HG03159 (cell line): ENCODE results near the gene PAMR1.
"Not testable (repeated sequence)": the region's sequence is repeated elsewhere in the genome, so short reads cannot be mapped to it uniquely, and the experiment has no call there.

ENCODE experiments used
- ATAC-seq: cut with Tn5 transposase; IDR thresholded peaks from one replicate; pipeline ENCODE4 v1.9.1; 2021; ENCODE audit warnings: mild to moderate bottlenecking, moderate library complexity; ENCODE audit not compliant: unreplicated experiment

PAMR1 gene

GRCh38 chr11:35545391-35546003, 20.1 kb upstream of the PAMR1 start:
- no peak for ATAC-seq

- ATAC-seq: no peak
Observed at GRCh38 chr11:35543481-35543880, 18.1 kb upstream of the PAMR1 start.

- ATAC-seq: no peak
Observed at GRCh38 chr11:35541621-35542375, 16.4 kb upstream of the PAMR1 start.

GRCh38 chr11:35540526-35540925, 15.1 kb upstream of the PAMR1 start:
- ATAC-seq: no peak

GRCh38 chr11:35539781-35540281, 14.4 kb upstream of the PAMR1 start:
- no peak for ATAC-seq

- ATAC-seq: no peak
Observed at GRCh38 chr11:35539256-35539655, 13.8 kb upstream of the PAMR1 start.

GRCh38 chr11:35536470-35536869, 11.1 kb upstream of the PAMR1 start:
- ATAC-seq: no peak

- no peak for ATAC-seq
Observed at GRCh38 chr11:35531246-35531645, 5.8 kb upstream of the PAMR1 start.

- ATAC-seq: no peak
Observed at GRCh38 chr11:35529971-35530495, 4.6 kb upstream of the PAMR1 start.

- no peak for ATAC-seq
Observed at GRCh38 chr11:35526370-35526792, 965 bp upstream of the PAMR1 start.

GRCh38 chr11:35524780-35525179, 636 bp downstream of the PAMR1 start:
- ATAC-seq: no peak

- no peak for ATAC-seq
Observed at GRCh38 chr11:35523861-35524260, 1.6 kb downstream of the PAMR1 start.

- ATAC-seq: no peak
Observed at GRCh38 chr11:35523331-35523768, 2.1 kb downstream of the PAMR1 start.

GRCh38 chr11:35522091-35522490, 3.3 kb downstream of the PAMR1 start:
- ATAC-seq: not testable (repeated sequence)

GRCh38 chr11:35520376-35520775, 5.0 kb downstream of the PAMR1 start:
- ATAC-seq: no peak

GRCh38 chr11:35518766-35519165, 6.7 kb downstream of the PAMR1 start:
- ATAC-seq: no peak

- ATAC-seq: no peak
Observed at GRCh38 chr11:35517481-35517880, 7.9 kb downstream of the PAMR1 start.

- no peak for ATAC-seq
Observed at GRCh38 chr11:35516403-35516802, 9.0 kb downstream of the PAMR1 start.

- ATAC-seq: no peak
Observed at GRCh38 chr11:35515224-35515623, 10.2 kb downstream of the PAMR1 start.

- no peak for ATAC-seq
Observed at GRCh38 chr11:35514481-35514880, 10.9 kb downstream of the PAMR1 start.

- no peak for ATAC-seq
Observed at GRCh38 chr11:35511666-35512065, 13.8 kb downstream of the PAMR1 start.

GRCh38 chr11:35507688-35508087, 17.7 kb downstream of the PAMR1 start:
- ATAC-seq: no peak
